NCI-H524 treated with DMSO at 0.1 percent for 48 hours (cell line): ENCODE measurements around the gene SMARCC1.
A peak's percentile ranks its signal among the peaks of the same experiment; 100 is the strongest.

Source experiments
- DNase-seq: peaks from one replicate; lab custom pipeline; 2025; lab: John Stamatoyannopoulos, UW

SMARCC1 gene

DNA sequence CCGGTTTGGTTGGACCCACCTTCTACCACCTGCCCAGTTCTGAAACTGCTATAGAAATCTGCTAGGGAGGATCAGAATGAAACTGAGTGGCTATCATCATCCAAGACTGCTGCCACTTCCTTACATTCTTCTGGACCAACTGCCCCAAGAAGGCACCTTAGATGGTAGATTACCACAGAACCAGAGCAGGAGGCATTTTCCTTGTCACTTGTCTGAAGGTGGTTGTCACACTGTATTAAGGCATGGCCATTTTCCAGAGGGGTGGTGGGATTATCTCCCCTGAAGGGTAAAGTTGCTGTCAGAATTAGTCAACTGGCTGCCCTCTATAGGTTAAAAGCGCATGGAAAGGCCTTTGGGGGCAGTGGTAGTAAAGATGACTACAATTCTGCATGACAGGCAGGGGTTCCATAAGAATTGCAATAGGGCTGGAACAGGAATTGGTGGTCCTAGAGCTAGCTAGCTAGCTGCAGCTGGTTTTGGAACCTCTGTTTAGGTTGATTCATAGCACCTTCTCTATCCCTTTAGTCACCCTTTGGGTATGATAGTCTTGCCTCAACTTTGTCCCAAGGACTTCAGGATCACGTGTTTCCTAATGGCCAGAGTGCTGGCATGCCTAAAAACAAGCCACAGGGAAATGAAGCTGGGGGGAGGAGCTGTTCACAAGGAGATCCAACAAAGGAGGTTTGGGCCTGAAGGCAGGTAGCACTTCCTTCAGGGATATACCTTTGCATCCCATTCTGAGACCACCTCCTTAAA lies 198.2 kb downstream of the SMARCC1 start:
- DNase-seq, result no peak

DNA sequence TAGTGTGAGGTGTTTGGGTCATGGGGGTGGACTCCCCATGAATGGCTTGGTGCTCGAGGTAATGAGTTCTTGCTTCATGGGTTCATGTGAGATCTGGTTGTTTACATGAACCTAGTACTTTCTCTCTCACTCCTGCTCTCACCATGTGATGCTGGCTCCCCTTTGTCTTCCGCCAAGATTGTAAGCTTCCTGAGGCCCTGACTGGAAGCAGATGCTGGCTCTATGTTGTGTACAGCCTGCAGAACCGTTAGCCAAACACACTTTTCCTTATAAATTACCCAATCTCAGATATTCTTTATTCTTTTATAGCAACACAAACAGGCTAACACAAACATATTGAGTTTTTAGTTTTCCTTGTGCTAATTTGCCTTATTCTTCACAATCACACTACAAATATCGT lies 199.9 kb downstream of the SMARCC1 start:
- no peak for DNase-seq

DNA sequence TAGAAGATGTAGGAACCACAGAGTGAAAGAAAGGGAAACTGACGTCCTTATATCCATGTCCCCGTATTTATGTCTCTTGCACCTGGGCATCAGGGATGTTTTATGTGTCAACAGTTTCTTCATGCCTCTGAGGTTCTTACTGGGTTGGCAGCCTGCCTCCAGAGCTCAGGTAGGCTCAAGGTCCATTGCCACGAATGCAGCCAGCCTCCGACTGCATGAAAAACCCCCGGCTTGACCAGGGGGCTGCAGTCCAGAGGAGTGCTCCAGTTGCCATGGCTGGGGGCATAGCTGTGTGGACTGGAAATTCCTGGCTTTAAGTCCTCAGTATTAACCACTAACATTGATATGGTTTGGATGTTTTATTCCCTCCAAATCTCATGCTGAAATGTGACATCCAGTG lies 200.3 kb downstream of the SMARCC1 start:
- DNase-seq, result no peak

DNA sequence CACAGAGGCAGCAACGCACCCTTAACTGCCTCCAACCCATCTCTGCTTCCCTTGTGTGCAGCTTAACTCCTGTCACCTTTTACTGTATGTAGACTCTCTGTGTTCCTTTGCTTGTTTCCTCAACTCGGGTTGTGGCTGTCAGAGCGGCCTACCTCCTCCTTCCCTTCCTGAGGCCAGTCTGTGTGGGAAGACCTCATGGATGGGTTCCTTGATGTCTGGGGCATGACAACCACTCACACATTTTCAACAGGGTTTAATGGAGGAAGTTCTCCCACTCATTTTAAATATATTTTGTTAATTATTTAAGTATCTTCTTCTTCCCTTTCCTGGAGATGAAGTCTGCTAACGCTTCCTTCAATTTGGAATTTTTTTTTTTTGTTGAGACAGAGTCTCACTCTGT lies 201.2 kb downstream of the SMARCC1 start:
- DNase-seq, result no peak

DNA sequence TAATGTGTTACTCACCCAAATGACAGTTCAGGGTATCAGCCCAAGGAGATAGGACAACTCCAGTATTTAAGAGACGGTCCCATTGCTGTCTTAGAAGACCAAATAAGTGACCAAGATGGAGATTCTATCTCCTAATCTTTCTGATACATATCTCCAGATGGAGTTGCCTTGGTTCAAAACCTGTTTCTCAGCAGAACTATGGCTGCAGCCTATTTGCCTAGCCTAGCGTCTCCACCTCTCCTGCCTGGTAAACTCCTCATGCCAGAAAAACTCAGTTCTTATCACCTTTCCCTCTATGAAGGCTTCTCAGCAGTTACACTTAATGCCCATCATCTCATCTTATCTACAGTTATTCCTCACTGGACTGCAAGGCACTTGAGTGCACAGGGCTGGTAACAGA lies 201.8 kb downstream of the SMARCC1 start:
- no peak for DNase-seq

DNA sequence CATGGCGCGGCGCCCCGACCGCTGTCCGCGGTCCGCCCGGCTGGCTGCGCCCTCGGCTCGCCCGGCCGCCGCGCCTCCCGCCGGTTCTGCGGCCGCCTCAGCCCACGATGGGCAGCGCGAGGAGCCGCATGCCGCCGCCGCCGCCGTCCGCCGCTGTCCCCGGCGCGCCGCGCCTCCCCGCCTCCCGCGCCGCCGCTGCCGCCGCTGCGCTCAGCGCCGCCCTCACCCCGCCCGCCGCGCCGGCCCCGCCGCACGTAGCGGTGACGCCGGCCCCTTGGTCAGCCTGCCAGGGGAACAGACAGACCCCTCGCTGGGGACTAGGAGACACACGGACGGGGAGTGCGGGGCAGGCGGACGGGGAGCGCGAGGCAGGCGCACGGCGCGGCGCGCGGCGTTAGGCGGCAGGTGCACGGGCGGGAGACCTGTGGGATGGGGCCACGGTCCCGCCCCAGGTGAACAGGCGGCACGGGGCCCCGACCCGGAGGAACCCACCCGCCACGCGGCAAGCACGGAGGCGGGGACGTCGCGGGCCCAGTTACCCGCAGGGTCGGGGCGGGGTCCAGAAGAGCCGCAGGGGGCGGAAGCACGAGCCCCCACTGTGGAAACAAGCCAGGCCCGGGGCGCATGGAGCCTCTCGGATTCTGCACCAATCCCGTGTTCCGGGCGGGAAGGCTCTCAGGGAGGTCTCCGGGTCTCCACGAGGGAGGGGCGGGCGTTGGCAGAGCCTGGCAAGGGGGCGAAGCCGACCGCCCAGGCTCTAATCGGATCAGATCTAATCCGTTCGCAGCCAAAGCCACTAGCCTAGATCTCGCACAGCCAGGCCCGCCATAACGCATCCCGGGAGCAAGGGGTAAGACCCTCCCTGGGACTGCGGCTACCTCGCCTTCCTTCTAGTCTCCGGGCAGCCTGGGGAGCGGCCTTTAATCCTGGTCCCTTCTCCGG lies 202.7 kb downstream of the SMARCC1 start, which contains the start of gene CSPG5:
CSPG5 (minus strand) TSS at position 175 of the 942 bp plus-strand sequence; CDS start at position 3, 172 bp downstream.
- peak; percentile 31 for DNase-seq

DNA sequence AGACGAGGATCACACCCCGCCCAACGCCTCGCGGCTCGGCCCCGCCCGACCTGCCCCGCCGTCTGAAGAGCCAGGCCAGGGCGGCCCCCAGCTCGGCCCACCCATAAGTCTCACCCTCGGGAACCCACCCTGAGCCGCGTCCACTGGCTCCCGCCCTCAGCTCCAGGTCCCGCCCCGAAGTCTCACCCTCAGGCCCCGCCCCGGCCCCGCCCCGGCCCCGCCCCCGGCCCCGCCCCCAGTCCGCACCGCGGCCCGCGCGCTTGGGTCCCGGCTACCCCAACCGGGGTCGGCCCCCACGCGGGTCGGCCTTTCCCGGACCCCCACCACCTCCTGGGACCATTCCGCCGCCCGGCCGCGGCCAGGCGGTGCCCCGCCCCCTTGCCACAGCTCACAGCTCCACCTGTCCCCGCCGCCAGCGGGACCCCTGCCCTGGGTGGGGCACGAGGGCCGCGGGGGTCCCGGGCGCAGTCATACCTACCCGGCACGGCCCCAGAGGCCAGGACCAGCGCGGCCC lies 203.5 kb downstream of the SMARCC1 start:
- no peak for DNase-seq

DNA sequence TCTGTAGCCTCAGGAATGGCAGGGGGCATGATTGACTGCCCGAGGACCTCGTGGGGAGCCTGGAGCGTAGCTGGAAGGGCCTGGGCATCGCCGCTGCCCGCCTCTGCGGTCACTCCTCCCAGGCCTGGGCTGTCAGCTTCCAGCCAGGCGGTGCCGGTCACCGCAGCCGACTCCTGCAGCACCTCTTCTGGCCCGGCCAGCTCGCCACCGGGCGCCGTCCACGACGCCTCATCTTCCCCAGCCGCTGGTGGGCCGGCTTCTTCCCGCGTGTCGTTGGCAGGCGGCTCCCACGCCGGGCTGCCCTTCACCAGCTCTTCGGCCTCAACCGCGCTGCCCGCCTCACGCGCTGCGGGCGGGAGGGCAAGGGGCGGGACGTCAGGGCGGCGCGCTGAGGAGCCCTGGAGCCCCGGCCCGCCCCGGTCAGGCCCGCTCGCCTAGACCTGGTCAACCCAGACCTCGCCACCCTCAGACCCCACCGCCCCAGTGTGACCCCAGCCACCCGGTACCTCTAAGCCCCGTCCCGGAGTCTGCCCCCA lies 204.0 kb downstream of the SMARCC1 start:
- DNase-seq, result no peak

DNA sequence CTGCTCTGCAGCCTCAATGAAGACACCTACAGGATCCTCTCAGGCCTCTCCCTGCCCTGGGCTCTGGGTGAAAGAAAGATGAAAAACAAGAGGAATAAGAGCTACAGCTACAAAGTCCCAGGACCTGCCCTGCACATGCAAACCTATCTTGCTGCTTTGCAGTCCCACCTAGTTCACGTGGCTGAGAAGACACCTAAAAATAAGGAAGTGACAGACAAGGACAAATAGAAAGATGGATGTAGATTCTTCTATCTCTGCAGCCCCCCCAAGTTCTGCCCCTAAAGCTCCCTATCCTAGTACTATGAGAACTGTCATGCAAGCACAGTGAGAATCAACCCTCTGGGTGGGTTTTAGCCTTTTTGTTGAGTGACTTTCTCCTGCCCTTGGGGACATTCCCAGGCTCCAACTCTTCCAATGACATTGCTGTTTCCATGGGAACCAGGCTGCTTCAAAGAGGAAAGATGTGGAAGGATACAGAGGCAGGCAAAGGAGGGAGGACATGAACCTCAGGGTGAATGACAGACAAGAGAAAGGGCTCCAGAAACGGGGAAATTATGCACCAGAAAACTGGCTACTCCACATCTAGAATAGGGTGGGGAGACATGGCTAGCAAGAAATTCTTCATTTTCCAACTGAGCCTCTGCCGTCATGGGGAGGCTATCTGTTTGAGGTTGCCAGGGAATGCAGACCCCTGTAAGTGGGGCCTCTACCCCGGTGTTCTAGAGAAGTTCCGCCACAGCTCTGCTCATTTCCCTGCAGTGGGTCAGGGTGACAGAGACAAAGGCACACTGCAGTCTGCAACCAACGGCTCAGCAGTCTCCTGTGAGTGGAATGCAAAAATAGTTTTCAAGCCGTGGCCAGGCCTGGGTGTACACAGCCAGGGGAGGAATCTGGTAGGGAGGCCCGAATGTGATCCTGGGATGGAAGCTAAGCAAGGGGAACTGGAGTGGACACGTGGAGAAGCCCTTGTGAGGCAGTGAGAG lies 208.2 kb downstream of the SMARCC1 start:
- DNase-seq, result no peak

DNA sequence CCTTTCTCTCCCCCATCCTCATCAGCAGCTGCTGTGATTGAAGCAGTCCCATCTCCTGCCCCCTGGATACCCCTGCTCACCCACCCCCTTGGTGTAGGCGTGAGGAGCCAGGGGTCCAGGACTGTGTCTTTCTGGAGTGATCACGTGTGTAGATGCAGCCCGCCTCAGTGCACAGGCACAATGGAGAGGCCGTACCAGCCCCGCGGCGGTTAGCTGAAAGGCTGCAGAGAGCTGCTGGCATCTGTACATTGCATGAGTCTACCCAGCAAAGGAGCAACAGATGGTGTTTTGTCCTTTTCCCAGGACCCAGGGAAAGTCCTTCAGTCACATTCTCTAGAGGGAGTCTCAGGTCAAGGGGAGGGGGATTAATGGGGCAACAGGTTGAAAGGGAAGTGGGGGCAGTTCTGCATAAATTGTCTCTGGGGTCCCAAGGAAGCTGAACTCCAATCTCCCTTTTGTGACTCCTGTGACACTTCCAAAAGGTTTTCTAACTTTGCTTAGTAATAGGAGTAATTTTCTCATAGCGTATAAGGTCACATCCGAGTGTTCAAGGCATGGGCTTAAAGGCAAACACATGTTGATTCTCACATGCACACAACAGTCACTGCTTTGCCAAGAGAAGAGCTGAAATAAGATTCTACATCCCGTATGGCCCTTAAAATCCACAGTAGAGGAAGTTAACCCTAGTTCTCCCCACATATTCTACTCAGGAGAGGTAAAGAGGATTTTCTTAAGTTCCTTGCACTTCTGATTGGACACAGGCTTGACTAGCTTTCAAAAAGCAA lies 210.1 kb downstream of the SMARCC1 start:
- peak; percentile 63 for DNase-seq

DNA sequence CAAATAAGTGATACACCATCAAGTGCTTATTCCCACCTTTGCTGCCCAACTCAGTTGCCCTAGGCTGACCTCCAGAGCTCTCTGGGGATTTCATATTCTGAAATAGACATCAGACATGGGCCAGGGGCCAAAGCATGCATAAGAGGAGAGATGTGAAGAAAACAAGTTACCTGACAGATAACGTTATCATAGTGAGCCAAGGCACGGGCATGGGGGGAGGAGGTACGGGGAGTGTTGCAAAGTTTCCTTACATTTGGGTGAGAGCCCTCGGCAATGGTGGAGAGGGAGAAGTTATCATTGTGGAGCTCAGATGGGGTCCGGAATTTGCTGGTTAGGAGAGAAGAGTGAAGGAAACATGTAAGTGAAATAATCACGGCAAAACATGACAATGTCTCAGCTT lies 212.8 kb downstream of the SMARCC1 start:
- DNase-seq, result no peak

DNA sequence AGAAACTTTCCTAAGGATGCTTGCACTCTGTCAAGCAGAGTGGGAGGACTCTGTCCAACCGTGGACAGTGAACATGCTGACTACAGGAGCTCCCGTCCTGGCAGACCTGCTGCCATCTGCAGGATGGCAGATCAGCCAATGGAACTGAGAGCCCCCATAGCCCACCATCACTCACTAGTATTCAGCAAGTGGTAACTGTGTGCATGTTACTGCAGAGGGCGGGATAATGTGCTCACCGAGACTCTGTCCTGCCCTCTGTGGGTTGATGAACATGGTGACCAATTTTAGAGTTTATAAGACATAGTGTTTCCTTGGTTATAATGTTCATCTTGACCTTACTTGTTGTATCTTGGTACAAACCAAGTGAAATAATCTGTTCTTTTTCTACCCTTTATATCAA lies 214.5 kb downstream of the SMARCC1 start:
- no peak for DNase-seq

DNA sequence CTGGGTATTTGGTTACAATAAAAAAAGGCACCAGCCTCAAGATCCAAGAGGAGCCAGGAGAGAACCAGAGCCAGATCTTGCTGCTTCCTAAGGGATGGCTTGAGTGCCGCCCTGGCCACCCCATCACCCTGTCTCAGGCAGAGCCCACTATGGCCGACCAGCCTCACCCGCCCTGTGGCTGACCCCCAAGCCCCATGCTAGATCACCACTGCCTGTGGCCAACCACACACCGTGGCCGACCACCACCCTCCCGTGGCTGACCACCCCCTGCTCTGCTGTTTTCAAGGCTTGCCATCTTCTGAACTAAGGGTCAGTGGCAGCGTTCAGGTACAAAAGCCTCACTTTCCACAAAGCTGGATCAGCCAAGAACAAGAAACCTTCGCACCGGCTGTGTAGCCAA lies 215.0 kb downstream of the SMARCC1 start:
- DNase-seq, result no peak

DNA sequence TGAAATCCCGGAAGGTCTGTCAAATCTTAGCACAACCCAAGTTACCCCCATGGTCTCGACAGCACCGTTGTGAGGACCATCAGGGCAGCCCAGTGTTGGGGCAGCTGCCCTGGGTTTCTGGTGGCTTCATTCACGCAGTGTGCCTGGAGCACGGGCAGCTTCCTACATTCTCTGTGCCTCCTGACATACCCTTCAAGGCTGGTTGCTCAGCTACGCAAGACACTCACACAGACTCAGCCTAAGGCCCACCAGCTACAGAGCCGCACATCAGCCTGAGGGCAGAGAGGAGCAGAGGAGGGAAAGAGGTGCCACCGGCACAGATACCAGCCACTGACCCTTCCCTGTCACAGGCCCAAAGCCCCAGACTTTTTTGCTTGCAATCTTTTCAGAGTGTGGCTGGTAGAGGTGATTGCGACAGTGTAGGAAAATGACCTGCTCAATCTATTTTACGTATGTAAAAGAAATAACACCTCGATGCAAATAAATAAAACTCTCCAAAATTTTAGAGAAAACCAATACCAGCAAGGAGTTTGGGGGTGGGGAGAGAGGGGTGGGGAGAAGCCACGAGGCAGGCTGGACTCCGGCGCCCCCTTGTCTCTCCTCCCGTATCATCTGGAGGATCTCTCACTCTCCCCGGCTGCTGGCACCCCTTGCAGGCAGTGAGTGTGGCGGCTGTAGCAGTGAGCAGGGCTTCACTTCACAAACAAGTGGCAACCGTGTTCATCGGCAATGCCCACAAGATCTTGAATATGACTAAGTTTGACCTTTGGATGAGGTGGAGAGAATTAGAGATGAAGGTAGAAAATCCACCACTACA lies 215.8 kb downstream of the SMARCC1 start:
- no peak for DNase-seq

DNA sequence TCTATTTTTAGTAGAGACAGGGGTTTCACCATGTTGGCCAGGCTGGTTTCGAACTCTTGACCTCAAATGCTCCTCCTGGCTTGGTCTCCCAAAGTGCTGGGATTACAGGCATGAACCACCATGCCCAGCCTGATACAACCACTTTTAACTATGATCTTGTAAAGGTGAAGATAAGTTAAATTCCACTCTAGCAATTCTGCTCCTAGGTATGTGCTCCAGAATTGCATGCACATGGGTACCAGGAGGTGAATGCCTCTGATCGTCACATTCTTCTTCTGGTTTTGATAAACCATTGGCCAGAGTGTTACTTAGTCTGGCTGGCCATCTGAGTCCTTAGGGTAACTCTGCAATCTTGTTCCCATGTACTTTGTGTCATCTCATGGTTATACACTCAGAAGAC lies 225.3 kb downstream of the SMARCC1 start:
- no peak for DNase-seq

DNA sequence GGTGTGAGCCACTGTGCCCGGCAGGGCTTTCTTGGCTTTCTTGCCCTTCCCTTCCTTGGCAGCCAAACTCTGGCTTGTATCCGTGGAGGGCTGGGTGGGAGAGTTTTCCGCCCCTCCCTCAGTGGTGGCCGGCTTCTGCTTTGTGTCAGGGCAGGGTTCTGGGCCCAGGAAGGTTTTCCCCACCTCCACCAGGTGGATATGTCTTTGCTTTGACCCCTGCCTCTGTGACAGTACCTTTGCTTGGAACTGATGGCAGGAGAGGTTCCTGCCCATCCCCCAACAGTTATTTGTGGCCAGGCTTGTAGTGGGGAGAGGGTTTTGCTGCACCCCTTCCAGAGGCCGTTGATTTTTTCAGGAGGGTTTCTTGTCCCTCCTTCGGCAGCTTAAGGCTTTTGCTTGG lies 227.4 kb downstream of the SMARCC1 start:
- no peak for DNase-seq

DNA sequence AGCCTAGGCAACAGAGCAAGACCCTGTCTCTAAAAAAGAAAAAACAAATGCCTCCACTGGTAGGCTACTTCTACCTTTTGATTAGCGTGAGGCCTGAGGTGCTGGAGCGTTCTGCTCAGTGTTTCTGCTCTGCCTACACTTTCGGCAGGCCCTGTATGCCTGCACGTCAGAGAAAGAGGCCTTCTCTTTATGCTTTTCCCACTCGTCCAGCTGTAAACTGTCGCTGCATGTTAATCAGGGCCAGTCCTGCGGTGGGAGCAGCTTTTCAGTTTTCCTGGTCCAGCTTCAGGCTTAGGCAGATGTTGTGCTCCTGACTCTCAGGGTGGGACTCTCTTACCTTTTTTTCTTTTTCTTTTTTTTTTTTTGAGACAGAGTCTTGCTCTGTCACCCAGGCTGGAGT lies 228.3 kb downstream of the SMARCC1 start:
- DNase-seq, result no peak

DNA sequence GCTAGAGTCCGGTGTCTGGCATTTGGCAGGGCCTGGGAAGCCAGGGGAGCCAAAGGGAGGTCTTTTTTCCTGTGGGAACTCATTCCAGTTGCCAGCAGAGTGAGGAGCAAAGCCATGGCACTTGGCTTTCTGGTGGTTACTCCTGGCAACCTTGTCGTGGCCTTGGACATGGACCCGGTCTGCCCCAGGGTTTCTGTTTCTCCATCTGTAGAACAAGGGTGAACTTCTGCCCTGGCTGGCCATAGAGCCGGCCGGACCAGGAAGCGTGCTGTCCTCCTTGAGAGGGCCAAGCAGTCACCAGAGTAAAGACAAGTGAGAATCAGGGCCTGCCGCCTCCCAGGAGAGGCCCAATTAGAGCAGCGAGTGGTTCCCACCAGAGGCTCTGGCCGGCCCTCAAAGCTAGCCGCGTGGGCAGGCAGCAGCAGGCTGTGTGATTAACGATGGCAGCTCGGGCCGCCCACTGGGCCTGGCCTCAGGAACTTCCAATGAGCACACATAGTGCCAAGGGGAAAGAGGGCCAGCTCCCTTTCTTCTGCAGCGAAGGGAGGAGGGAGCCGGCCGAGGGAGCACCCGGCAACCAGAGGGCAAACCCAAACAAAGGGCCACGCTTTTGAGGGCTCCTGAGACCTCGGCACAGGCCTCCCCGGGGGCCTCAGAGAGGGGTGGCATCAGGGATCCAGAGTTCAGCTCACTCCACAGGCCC lies 239.1 kb downstream of the SMARCC1 start:
- no peak for DNase-seq

DNA sequence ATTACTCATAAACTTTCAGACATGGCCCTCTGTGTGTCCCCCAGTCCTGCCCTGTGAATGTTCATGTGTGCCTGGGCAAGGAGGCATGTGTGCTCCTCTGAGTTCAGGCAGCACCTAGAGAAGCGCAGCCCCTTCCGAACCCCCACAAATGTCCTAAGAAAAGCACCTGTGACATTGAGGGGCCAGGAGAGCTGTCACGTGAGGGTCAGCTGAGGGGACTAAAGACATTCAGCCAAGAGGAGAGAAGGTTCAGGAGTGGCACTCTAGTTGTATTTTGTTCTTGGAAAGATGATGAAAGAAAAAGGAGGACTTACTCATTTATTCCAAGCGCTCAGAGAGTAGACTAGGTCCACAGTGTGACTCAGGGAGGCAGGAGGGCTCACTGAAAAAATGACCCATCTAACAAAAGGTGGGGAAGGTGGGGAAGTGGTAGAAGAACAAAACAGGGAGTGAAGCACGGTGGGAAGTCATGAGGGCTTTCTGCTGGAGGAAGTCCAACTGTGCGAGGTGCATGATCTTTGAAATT lies 240.0 kb downstream of the SMARCC1 start:
- DNase-seq, result no peak
